GM12878 (cell line): ENCODE results near the gene MS4A2.

Experiments used
- ATF3 ChIP-seq: IDR thresholded peaks from 2 replicates; pipeline ENCODE4 v1.6.1; 2011; ENCODE audit warnings: low read depth, mild to moderate bottlenecking, low read length, moderate library complexity, borderline replicate concordance; ENCODE audit errors: extremely low read depth
- CEBPB ChIP-seq, 2 experiments: fragments of 150-350 bp in 1 of 2; IDR thresholded peaks; 2 replicates each; pipeline ENCODE4 v1.6.1; 2012 to 2014; ENCODE audit warnings: low read depth in 2 of 2, low read length in 2 of 2, borderline replicate concordance in 1 of 2, inconsistent platforms in 1 of 2
- CHD1 ChIP-seq: IDR thresholded peaks from 2 replicates; pipeline ENCODE4 v1.6.1; 2012; ENCODE audit warnings: low read depth, low read length, improper control_type of control experiment
- CTCF ChIP-seq, 3 experiments: IDR thresholded peaks in 2 of 3; conservative IDR thresholded peaks in 1 of 3; 2 replicates each; pipeline ENCODE4 v1.5.1; 2011; ENCODE audit warnings: low read depth in 3 of 3, low read length in 3 of 3, mild to moderate bottlenecking in 3 of 3, control low read depth in 2 of 3, moderate library complexity in 2 of 3, inconsistent platforms in 1 of 3, mixed read lengths in 1 of 3; ENCODE audit not compliant: control insufficient read depth in 2 of 3, insufficient read depth in 1 of 3; ENCODE audit errors: extremely low read depth in 1 of 3
- FOS ChIP-seq: IDR thresholded peaks from 3 replicates; pipeline ENCODE4 v1.6.1; 2011; ENCODE audit warnings: borderline replicate concordance; ENCODE audit not compliant: insufficient read length; ENCODE audit errors: extremely low read depth
- FOXM1 ChIP-seq: IDR thresholded peaks from 2 replicates; pipeline ENCODE4 v1.6.1; 2012; ENCODE audit warnings: low read depth, mild to moderate bottlenecking, inconsistent platforms, low read length, moderate library complexity
- MAX ChIP-seq: IDR thresholded peaks from 2 replicates; pipeline ENCODE4 v1.6.1; 2012; ENCODE audit warnings: low read depth, low read length, improper control_type of control experiment
- POLR2A ChIP-seq: IDR thresholded peaks from 2 replicates; pipeline ENCODE4 v1.6.1; 2011; ENCODE audit warnings: low read depth, mild to moderate bottlenecking, low read length
- POLR2AphosphoS5 ChIP-seq: IDR thresholded peaks from 2 replicates; pipeline ENCODE4 v1.6.1; 2011; ENCODE audit warnings: mild to moderate bottlenecking, low read length, inconsistent platforms
- RELB ChIP-seq: fragments of 450-650 bp; IDR thresholded peaks from 2 replicates; pipeline ENCODE4 v1.6.1; 2017; ENCODE audit warnings: low read depth, mild to moderate bottlenecking, moderate library complexity
- RFX5 ChIP-seq: IDR thresholded peaks from 2 replicates; pipeline ENCODE4 v1.6.1; 2011; ENCODE audit warnings: low read depth, low read length, improper control_type of control experiment
- YY1 ChIP-seq: IDR thresholded peaks from 2 replicates; pipeline ENCODE4 v1.6.1; 2011; ENCODE audit warnings: low read depth, mild to moderate bottlenecking, low read length
- ZNF384 ChIP-seq: IDR thresholded peaks from 2 replicates; pipeline ENCODE4 v1.6.1; 2012; ENCODE audit warnings: low read depth, mild to moderate bottlenecking, low read length, improper control_type of control experiment, borderline replicate concordance

GRCh38 chr11:60077981-60078380 is 10.5 kb upstream of the MS4A2 start:
- TF ChIP-seq CTCF (IDR thresholded peaks at IDR 0.05 in 2 of 3, conservative IDR thresholded peaks at IDR 0.05 in 1 of 3; ENCODE audit: control insufficient read depth in 2 of 3, extremely low read depth in 1 of 3, insufficient read depth in 1 of 3, low read depth in 3 of 3, low read length in 3 of 3) (no peak), CHD1 (no peak), ZNF384 (no peak), ATF3 (no peak), RELB (no peak), RFX5 (no peak), CEBPB (IDR thresholded peaks at IDR 0.05; ENCODE audit: borderline replicate concordance in 1 of 2, low read depth in 2 of 2, low read length in 2 of 2) (no peak), POLR2AphosphoS5 (no peak), YY1 (no peak), MAX (no peak), FOS (no peak), FOXM1 (no peak), POLR2A (no peak)
